ENCODE measurements around the gene PTCSC3.

DNA sequence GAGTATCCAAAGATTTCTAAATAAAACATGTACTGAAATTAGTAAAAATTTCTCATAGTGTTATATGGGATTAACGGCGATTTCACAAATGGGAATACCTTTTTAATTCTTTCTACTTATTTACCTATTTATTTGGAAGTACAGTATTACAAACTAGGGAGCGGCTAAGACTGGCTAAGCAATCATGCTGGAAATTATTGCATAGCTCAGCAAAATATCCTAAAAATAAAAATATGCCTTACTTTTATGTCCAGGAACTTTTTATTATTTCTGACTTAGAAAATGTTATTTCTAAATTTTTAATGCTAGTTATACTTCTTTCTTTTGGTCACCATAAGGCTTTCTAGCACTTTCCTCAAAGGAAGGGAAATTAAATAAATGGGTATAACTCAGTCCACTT lies 36.5 kb upstream of the PTCSC3 start:
- TF ChIP-seq, protein P1, sequence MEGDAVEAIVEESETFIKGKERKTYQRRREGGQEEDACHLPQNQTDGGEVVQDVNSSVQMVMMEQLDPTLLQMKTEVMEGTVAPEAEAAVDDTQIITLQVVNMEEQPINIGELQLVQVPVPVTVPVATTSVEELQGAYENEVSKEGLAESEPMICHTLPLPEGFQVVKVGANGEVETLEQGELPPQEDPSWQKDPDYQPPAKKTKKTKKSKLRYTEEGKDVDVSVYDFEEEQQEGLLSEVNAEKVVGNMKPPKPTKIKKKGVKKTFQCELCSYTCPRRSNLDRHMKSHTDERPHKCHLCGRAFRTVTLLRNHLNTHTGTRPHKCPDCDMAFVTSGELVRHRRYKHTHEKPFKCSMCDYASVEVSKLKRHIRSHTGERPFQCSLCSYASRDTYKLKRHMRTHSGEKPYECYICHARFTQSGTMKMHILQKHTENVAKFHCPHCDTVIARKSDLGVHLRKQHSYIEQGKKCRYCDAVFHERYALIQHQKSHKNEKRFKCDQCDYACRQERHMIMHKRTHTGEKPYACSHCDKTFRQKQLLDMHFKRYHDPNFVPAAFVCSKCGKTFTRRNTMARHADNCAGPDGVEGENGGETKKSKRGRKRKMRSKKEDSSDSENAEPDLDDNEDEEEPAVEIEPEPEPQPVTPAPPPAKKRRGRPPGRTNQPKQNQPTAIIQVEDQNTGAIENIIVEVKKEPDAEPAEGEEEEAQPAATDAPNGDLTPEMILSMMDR (IDR thresholded peaks at IDR 0.05) = no peak
- TF ChIP-seq POLR2AphosphoS5 (IDR thresholded peaks at IDR 0.05) (no peak), POLR2A (IDR thresholded peaks at IDR 0.05) (no peak)
